ENCODE results near the gene RMND1. TPM values are rescaled to one million over a fixed set of nuclear protein-coding genes. Genes with fewer than 3 reads are reported as not detected.

The RMND1 gene
- total RNA-seq, 1 donor from 2014 or later, result 28.5 TPM

- no peak for DNase-seq
Observed at GRCh38 chr6:151413372-151414145, 38.4 kb downstream of the RMND1 start.

- DNase-seq, result no peak
Observed at GRCh38 chr6:151412909-151413308, 39.0 kb downstream of the RMND1 start.

- DNase-seq, result no peak
Observed at GRCh38 chr6:151409679-151410078, 42.2 kb downstream of the RMND1 start.

GRCh38 chr6:151409260-151409659 lies 42.7 kb downstream of the RMND1 start:
- DNase-seq, result no peak

GRCh38 chr6:151408858-151409257 lies 43.1 kb downstream of the RMND1 start:
- no peak for DNase-seq

GRCh38 chr6:151403919-151404308 lies 48.0 kb downstream of the RMND1 start:
- no peak for DNase-seq

GRCh38 chr6:151402228-151402627 lies 49.7 kb downstream of the RMND1 start:
- no peak for DNase-seq

- DNase-seq, result no peak
Observed at GRCh38 chr6:151400473-151400872, 51.5 kb downstream of the RMND1 start.

- DNase-seq, result no peak
Observed at GRCh38 chr6:151399679-151400078, 52.2 kb downstream of the RMND1 start.

- DNase-seq, result no peak
Observed at GRCh38 chr6:151393410-151393809, 58.5 kb downstream of the RMND1 start.

- no peak for DNase-seq
Observed at GRCh38 chr6:151392427-151392826, 59.5 kb downstream of the RMND1 start.

GRCh38 chr6:151391471-151392413 lies 60.2 kb downstream of the RMND1 start, which contains the start of gene ZBTB2:
ZBTB2 (minus strand) TSS chr6:151391559; CDS start chr6:151373637, 17,922 bp downstream.
- peak; percentile 73 for DNase-seq

GRCh38 chr6:151390851-151391470 lies 61.0 kb downstream of the RMND1 start:
- peak; percentile 76 for DNase-seq

GRCh38 chr6:151390276-151390850 lies 61.6 kb downstream of the RMND1 start:
- peak; percentile 99 for DNase-seq

- peak; percentile 78 for DNase-seq
Observed at GRCh38 chr6:151389618-151390275, 62.2 kb downstream of the RMND1 start.

GRCh38 chr6:151388997-151389617 lies 62.8 kb downstream of the RMND1 start:
- DNase-seq, result no peak

- no peak for DNase-seq
Observed at GRCh38 chr6:151388236-151388635, 63.7 kb downstream of the RMND1 start.

GRCh38 chr6:151387175-151387970 lies 64.6 kb downstream of the RMND1 start:
- DNase-seq, result no peak

GRCh38 chr6:151385177-151385576 lies 66.7 kb downstream of the RMND1 start:
- no peak for DNase-seq

- DNase-seq, result no peak
Observed at GRCh38 chr6:151384151-151384550, 67.8 kb downstream of the RMND1 start.

All from skin of body (tissue), 2 donors.